GM12878 (cell line): ENCODE data around the gene DOK4. TPM values are rescaled to one million over a fixed set of nuclear protein-coding genes. Genes with fewer than 3 reads are reported as not detected.
A peak's percentile ranks its signal among the peaks of the same experiment; 100 is the strongest.

ENCODE experiments used
- BACH1 ChIP-seq: fragments of 450-650 bp; IDR thresholded peaks from 2 replicates; pipeline ENCODE4 v1.6.1; 2017; ENCODE audit warnings: mild to moderate bottlenecking, borderline replicate concordance
- BCL11A ChIP-seq: IDR thresholded peaks from 2 replicates; pipeline ENCODE4 v1.6.1; 2011; ENCODE audit warnings: low read depth, low read length
- BRCA1 ChIP-seq: IDR thresholded peaks from 2 replicates; pipeline ENCODE4 v1.6.1; 2011; ENCODE audit warnings: low read depth, low read length, improper control_type of control experiment
- CBFB ChIP-seq: IDR thresholded peaks from 2 replicates; pipeline ENCODE4 v1.6.1; 2016; ENCODE audit warnings: antibody characterized with exemption, low read depth
- CHD1 ChIP-seq: IDR thresholded peaks from 2 replicates; pipeline ENCODE4 v1.6.1; 2012; ENCODE audit warnings: low read depth, low read length, improper control_type of control experiment
- CREM ChIP-seq: IDR thresholded peaks from 2 replicates; pipeline ENCODE4 v1.6.1; 2014; ENCODE audit warnings: antibody characterized with exemption, low read depth
- EP300 ChIP-seq, 2 experiments: fragments of 150-350 bp in 1 of 2; IDR thresholded peaks; 2 replicates each; pipeline ENCODE4 v1.6.1; 2011 to 2012; ENCODE audit warnings: low read depth in 2 of 2, low read length in 2 of 2, borderline replicate concordance in 1 of 2, improper control_type of control experiment in 1 of 2, inconsistent platforms in 1 of 2; ENCODE audit not compliant: control insufficient read depth in 1 of 2
- EZH2 ChIP-seq: IDR thresholded peaks from 2 replicates; pipeline ENCODE4 v1.6.1; 2012; ENCODE audit warnings: low read depth, mild to moderate bottlenecking, control low read depth, inconsistent platforms, low read length, borderline replicate concordance; ENCODE audit not compliant: control insufficient read depth
- FOS ChIP-seq: IDR thresholded peaks from 3 replicates; pipeline ENCODE4 v1.6.1; 2011; ENCODE audit warnings: borderline replicate concordance; ENCODE audit not compliant: insufficient read length; ENCODE audit errors: extremely low read depth
- HCFC1 ChIP-seq: fragments of 150-350 bp; IDR thresholded peaks from 2 replicates; pipeline ENCODE4 v1.6.1; 2014; ENCODE audit warnings: low read length
- JUNB ChIP-seq: IDR thresholded peaks from 2 replicates; pipeline ENCODE4 v1.6.1; 2016; ENCODE audit warnings: antibody characterized with exemption, mild to moderate bottlenecking
- KAT2A ChIP-seq: conservative IDR thresholded peaks from 2 replicates; pipeline ENCODE4 v1.6.1; 2011; ENCODE audit warnings: low read depth, low read length; ENCODE audit not compliant: control insufficient read depth
- KLF5 ChIP-seq: fragments of 450-650 bp; IDR thresholded peaks from 2 replicates; pipeline ENCODE4 v1.6.1; 2014; ENCODE audit warnings: mild to moderate bottlenecking; ENCODE audit not compliant: partially characterized antibody
- MTA3 ChIP-seq: IDR thresholded peaks from 2 replicates; pipeline ENCODE4 v1.6.1; 2012; ENCODE audit warnings: low read length, inconsistent platforms, borderline replicate concordance
- MYB ChIP-seq: fragments of 150-350 bp; IDR thresholded peaks from 2 replicates; pipeline ENCODE4 v1.6.1; 2014; ENCODE audit warnings: mild to moderate bottlenecking, low read depth, low read length, borderline replicate concordance
- NR2C1 ChIP-seq: fragments of 450-650 bp; IDR thresholded peaks from 2 replicates; pipeline ENCODE4 v1.6.1; 2017; ENCODE audit warnings: antibody characterized with exemption, mild to moderate bottlenecking, moderate library complexity
- POLR2A ChIP-seq: IDR thresholded peaks from 2 replicates; pipeline ENCODE4 v1.6.1; 2011; ENCODE audit warnings: low read depth, mild to moderate bottlenecking, low read length
- RAD51 ChIP-seq: fragments of 450-650 bp; IDR thresholded peaks from 2 replicates; pipeline ENCODE4 v1.6.1; 2016; ENCODE audit warnings: moderate library complexity, mild to moderate bottlenecking, inconsistent platforms
- RBBP5 ChIP-seq: fragments of 200-600 bp; sonication (generic); conservative IDR thresholded peaks from 2 replicates; pipeline ENCODE4 v1.6.1; 2016
- SMAD5 ChIP-seq: IDR thresholded peaks from 2 replicates; pipeline ENCODE4 v1.6.1; 2016; ENCODE audit warnings: antibody characterized with exemption, low read depth
- SREBF1 ChIP-seq: IDR thresholded peaks from 2 replicates; pipeline ENCODE4 v1.6.1; 2012; ENCODE audit warnings: mild to moderate bottlenecking, low read length
- SREBF2 ChIP-seq: IDR thresholded peaks from 2 replicates; pipeline ENCODE4 v1.6.1; 2012; ENCODE audit warnings: mild to moderate bottlenecking, low read length
- SRF ChIP-seq, 2 experiments: IDR thresholded peaks; 2 replicates each; pipeline ENCODE4 v1.6.1; 2011; ENCODE audit warnings: low read depth in 2 of 2, low read length in 2 of 2, mild to moderate bottlenecking in 1 of 2, moderate library complexity in 1 of 2
- SUPT20H ChIP-seq: IDR thresholded peaks from 2 replicates; pipeline ENCODE4 v1.6.1; 2011; ENCODE audit warnings: low read depth, mild to moderate bottlenecking, low read length, moderate library complexity, borderline replicate concordance; ENCODE audit not compliant: control insufficient read depth
- ZNF274 ChIP-seq: IDR thresholded peaks from one replicate; pipeline ENCODE4 v1.8.0; 2011; ENCODE audit not compliant: insufficient read length, insufficient read depth
- polyA plus RNA-seq, 11 experiments: library from polyadenylated mRNA; depleted of rRNA in 4 of 11; unstranded in 6 of 11; stranded (reverse) in 5 of 11; fragments of >200 nt; fragmentation: Nextera tagmentation in 4 of 11; fragmentation: Illumina TruSeq in 1 of 11; extraction: Ambion mirVana in 4 of 11; extraction: Trizol in 1 of 11; gene quantifications; 1 replicate in 1 of 11; 2 replicates in 10 of 11; pipeline versions ENCODE4 v1.2.1 to v1.2.3, GENCODE V29; 2011 to 2016; ENCODE audit warnings: inconsistent platforms in 2 of 11, missing spikeins in 2 of 11, low read depth in 1 of 11
- total RNA-seq, 4 experiments: library from RNA; depleted of rRNA in 3 of 4; stranded (reverse); fragments of >200 nt in 3 of 4; fragmentation: Illumina TruSeq in 1 of 4; extraction: Trizol in 1 of 4; gene quantifications; 2 replicates each; pipeline versions ENCODE4 v1.2.1 to v1.2.3, GENCODE V29; 2013 to 2021
- TF ChIP-seq, protein P1 (sequence below): fragments of 450-650 bp; IDR thresholded peaks from 2 replicates; pipeline ENCODE4 v1.6.1; 2017; ENCODE audit warnings: mild to moderate bottlenecking, low read depth, inconsistent platforms; ENCODE audit not compliant: poor library complexity, severe bottlenecking
- TF ChIP-seq, protein P2 (sequence below): fragments of 450-650 bp; IDR thresholded peaks from 2 replicates; pipeline ENCODE4 v1.6.1; 2017; ENCODE audit warnings: borderline replicate concordance
- TF ChIP-seq, protein P3 (sequence below): IDR thresholded peaks from 2 replicates; pipeline ENCODE4 v1.6.1; 2011; ENCODE audit warnings: low read depth, mild to moderate bottlenecking, low read length, moderate library complexity, borderline replicate concordance; ENCODE audit errors: extremely low read depth
- TF ChIP-seq, protein P4 (sequence below): IDR thresholded peaks from 2 replicates; pipeline ENCODE4 v1.6.1; 2012; ENCODE audit warnings: low read depth, low read length, improper control_type of control experiment

The DOK4 gene
- total and polyA plus RNA-seq, 10 of the 15 experiments (the other 5 are each of a cell fraction or from before 2014, with no cell fraction given): 0.20 to 7.0 (median 2.4) TPM; not detected in 1

DNA sequence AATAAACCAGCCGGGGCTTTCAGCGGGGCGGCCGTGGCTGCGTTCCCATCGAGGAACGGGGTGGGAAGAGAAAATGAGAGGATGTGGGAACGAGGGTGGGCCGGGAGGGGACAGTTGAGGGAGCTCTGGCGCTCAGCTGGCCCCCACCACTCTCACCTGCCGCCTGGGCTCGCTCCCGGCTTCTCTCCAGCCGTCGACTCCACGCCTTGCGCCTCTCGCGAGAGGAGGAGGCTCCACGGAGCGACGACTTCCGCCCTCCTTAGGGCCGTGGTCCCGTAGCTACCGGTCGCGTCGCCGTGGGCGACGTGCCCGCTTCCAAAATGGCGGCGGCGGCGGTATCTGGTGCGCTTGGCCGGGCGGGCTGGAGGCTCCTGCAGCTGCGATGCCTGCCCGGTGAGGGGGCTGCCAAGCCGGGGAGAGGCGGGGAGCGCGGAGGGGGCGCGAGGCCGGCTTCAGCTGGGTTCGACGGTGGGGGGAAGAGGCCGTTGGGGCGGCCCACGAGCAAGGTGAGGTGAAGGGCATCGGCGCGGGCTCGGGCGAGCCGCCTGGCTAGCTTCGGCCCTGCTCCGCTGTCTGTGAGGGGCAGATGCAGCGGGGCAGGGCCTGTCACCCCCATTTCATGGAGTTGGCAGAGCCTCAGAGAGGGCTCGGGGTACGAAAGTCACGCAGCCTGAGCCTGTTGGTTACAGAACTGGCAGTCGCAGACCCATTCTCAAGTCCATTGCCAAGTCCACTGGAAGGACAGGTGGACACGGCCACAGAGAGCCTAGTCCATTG, 38.9 kb downstream of the DOK4 start, which contains the start of the genes CIAPIN1 and COQ9 (continued):
- TF ChIP-seq, protein P1, sequence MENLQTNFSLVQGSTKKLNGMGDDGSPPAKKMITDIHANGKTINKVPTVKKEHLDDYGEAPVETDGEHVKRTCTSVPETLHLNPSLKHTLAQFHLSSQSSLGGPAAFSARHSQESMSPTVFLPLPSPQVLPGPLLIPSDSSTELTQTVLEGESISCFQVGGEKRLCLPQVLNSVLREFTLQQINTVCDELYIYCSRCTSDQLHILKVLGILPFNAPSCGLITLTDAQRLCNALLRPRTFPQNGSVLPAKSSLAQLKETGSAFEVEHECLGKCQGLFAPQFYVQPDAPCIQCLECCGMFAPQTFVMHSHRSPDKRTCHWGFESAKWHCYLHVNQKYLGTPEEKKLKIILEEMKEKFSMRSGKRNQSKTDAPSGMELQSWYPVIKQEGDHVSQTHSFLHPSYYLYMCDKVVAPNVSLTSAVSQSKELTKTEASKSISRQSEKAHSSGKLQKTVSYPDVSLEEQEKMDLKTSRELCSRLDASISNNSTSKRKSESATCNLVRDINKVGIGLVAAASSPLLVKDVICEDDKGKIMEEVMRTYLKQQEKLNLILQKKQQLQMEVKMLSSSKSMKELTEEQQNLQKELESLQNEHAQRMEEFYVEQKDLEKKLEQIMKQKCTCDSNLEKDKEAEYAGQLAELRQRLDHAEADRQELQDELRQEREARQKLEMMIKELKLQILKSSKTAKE: no peak
- TF ChIP-seq EP300 (IDR thresholded peaks at IDR 0.05; ENCODE audit: borderline replicate concordance in 1 of 2, control insufficient read depth in 1 of 2, low read depth in 2 of 2, low read length in 2 of 2): 0 out of 4 replicates have a peak, but pooled peaks of 1 of the 2 experiments have one; percentile 8
- TF ChIP-seq BCL11A: no peak
- TF ChIP-seq, protein P2, sequence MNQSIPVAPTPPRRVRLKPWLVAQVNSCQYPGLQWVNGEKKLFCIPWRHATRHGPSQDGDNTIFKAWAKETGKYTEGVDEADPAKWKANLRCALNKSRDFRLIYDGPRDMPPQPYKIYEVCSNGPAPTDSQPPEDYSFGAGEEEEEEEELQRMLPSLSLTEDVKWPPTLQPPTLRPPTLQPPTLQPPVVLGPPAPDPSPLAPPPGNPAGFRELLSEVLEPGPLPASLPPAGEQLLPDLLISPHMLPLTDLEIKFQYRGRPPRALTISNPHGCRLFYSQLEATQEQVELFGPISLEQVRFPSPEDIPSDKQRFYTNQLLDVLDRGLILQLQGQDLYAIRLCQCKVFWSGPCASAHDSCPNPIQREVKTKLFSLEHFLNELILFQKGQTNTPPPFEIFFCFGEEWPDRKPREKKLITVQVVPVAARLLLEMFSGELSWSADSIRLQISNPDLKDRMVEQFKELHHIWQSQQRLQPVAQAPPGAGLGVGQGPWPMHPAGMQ: peak; percentile 87
- TF ChIP-seq SMAD5: no peak; the same call in 1 of the 2 replicates
- no peak for TF ChIP-seq JUNB
- peak; percentile 73 for TF ChIP-seq KLF5
- no peak for TF ChIP-seq MYB
- peak; percentile 66; the same call in 1 of the 2 replicates for TF ChIP-seq BACH1
- 0 out of 4 replicates have a peak, but pooled peaks of 1 of the 2 experiments have one; percentile 51 for TF ChIP-seq SRF (IDR thresholded peaks at IDR 0.05; ENCODE audit: low read depth in 2 of 2, low read length in 2 of 2)
- peak; percentile 99 for TF ChIP-seq CBFB
- TF ChIP-seq KAT2A: no peak
- peak; percentile 97 for TF ChIP-seq BRCA1
- TF ChIP-seq SREBF2: no peak
- TF ChIP-seq EZH2: no peak
- TF ChIP-seq RAD51: no peak
- peak; percentile 95 for TF ChIP-seq CREM
- TF ChIP-seq, protein P3, sequence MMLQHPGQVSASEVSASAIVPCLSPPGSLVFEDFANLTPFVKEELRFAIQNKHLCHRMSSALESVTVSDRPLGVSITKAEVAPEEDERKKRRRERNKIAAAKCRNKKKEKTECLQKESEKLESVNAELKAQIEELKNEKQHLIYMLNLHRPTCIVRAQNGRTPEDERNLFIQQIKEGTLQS: no peak
- TF ChIP-seq POLR2A: peak; percentile 92
- no peak for TF ChIP-seq SREBF1
- peak; percentile 55; the same call in 1 of the 2 replicates for TF ChIP-seq NR2C1
- no peak for TF ChIP-seq ZNF274
- TF ChIP-seq CHD1: no peak
- TF ChIP-seq RBBP5: no peak
- TF ChIP-seq HCFC1: peak; percentile 83
- TF ChIP-seq SUPT20H: no peak
- TF ChIP-seq, protein P4, sequence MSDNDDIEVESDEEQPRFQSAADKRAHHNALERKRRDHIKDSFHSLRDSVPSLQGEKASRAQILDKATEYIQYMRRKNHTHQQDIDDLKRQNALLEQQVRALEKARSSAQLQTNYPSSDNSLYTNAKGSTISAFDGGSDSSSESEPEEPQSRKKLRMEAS: peak; percentile 82
- no peak for TF ChIP-seq MTA3
- no peak for TF ChIP-seq FOS
